Bladder microvascular endothelial cell (primary cell): ENCODE data around the gene MTHFD2L. TPM values are rescaled to one million over a fixed set of nuclear protein-coding genes. Genes with fewer than 3 reads are reported as not detected.

Source experiments
- total RNA-seq: library from RNA; depleted of rRNA; stranded (reverse); fragments of >200 nt; gene quantifications from 2 replicates; pipeline ENCODE4 v1.2.3, GENCODE V29; 2014

The MTHFD2L gene
- 12.8 and 22.5 TPM in 2 replicates for total RNA-seq

GRCh38 chr4:74157561-74158465 is at the start of gene MTHFD2L:
TSS of gene MTHFD2L (plus strand) at chr4:74158118. CDS start at chr4:74158139, 21 bp downstream.

DNA sequence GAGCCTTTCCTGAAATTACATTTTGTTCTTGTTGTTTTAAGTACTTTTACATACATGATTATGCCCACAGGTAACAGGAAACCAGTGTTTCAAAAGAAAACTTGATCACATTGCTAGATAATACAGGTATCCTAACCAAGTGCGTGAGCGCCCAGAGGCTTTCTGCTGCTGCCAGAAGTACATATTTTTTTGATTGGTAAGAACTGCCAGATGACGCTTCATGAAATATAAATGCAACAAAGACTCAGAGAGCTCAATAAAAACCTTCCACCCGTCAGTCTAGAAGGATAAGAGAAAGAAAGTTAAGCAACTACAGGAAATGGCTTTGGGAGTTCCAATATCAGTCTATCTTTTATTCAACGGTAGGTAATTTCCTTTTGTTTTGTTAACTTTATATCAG is 150.3 kb downstream of the MTHFD2L start, which contains the start of gene EPGN:
Gene EPGN (plus strand): TSS at position 256 of the 400 bp plus-strand sequence. CDS start 64 bp downstream, at position 320.

Other genes starting within 250 kb of the MTHFD2L start
- gene PF4, start 176.1 kb upstream of the MTHFD2L start, total RNA-seq = not detected in 2 replicates
- gene PPBP, start 169.9 kb upstream of the MTHFD2L start, total RNA-seq = not detected in 2 replicates
- gene CXCL5, start 159.4 kb upstream of the MTHFD2L start, total RNA-seq = under 0.01 and 0.50 TPM in 2 replicates
- gene CXCL3, start 119.4 kb upstream of the MTHFD2L start, total RNA-seq = 0.16 and 1.1 TPM in 2 replicates
- 4.4 and 6.5 TPM in 2 replicates for gene CXCL2, start 58.9 kb upstream of the MTHFD2L start, total RNA-seq
- not detected in 2 replicates for gene EPGN, start 150.4 kb downstream of the MTHFD2L start, total RNA-seq
- under 0.01 TPM in 1 of 2 replicates, not detected in the other for gene EREG, start 207.0 kb downstream of the MTHFD2L start, total RNA-seq